H1 (cell line): Measurements from ENCODE around the gene GPRIN3. TPM values are rescaled to one million over a fixed set of nuclear protein-coding genes. Genes with fewer than 3 reads are reported as not detected.

Experiments
- ATF2 ChIP-seq: IDR thresholded peaks from 2 replicates; pipeline ENCODE4 v1.6.1; 2012; ENCODE audit warnings: low read length, inconsistent platforms
- HDAC6 ChIP-seq: IDR thresholded peaks from one replicate; pipeline ENCODE4 v1.7.1; 2012; ENCODE audit warnings: low read depth, mild to moderate bottlenecking, inconsistent platforms, low read length, moderate library complexity
- JUND ChIP-seq: IDR thresholded peaks from 2 replicates; pipeline ENCODE4 v1.6.1; 2011; ENCODE audit warnings: mild to moderate bottlenecking, improper control_type of control experiment, low read length
- polyA plus RNA-seq, 7 experiments: library from polyadenylated mRNA; depleted of rRNA in 3 of 7; stranded (reverse) in 5 of 7; unstranded in 2 of 7; fragments of >200 nt in 5 of 7; fragments of 200-250 nt in 2 of 7; gene quantifications; 1 replicate in 5 of 7; 2 replicates in 1 of 7; 4 replicates in 1 of 7; pipeline versions ENCODE4 v1.2.1 to v1.2.3, GENCODE V29; 2011 to 2013; ENCODE audit warnings: missing spikeins in 2 of 7, mixed read lengths in 2 of 7
- total RNA-seq: library from RNA; stranded (reverse); fragmentation: NEBNext Ultra II Directional; extraction: Animal tissue kit (Norgen Biotek cat#: 25700); gene quantifications from 2 replicates; pipeline ENCODE4 v1.2.1, GENCODE V29; 2021

GPRIN3 gene
- total and polyA plus RNA-seq, 2 of the 8 experiments (the other 6 are each of a cell fraction or from before 2014, with no cell fraction given) = 0.17 to 1.4 TPM

DNA sequence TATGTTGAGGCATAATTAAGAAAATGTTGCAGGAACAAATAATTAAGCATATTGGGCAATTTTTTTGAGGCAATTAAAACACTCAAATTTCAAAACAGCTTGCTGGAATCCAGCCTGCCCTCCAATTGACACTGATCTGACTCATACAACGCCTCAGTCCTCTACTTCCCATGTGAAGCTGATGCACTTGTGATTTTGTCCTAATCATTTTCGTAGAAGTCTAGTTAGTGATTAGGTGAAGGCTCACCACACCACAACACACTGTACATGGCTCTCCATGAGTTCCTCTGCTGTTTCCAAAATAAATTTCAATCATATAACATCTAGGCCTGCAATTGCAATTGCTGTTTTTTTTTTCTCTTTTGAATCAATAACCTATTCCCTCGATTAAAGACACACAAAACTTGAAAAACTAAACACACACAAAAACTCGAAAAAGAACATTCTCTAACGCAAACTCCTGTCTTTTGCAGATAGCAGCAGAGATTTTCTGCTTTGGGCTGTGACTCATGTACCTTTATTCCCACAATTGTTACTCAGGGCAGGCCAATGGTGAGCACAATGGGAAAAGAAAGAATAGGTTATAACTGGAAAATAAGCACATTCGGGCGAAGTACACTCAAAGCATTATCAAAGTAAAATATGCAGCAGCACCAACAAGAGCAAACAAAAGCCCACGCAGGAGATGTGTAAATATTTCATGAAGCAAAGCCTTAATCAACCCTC lies 1.7 kb downstream of the GPRIN3 start (continued):
- TF ChIP-seq ATF2 (no peak), HDAC6 (no peak), JUND (no peak)
